ENCODE data around the gene MAGEE1. TPM values are rescaled to one million over a fixed set of nuclear protein-coding genes. Genes with fewer than 3 reads are reported as not detected.

Gene MAGEE1
- total RNA-seq, result 1 to 10 TPM; 1.4 to 1.7 TPM

GRCh38 chrX:76427560-76428242 is at the start of gene MAGEE1:
Gene MAGEE1, plus strand, starts transcription at chrX:76427710. Its CDS starts 221 bp downstream, at chrX:76427931.

Measured in melanocyte of skin (primary cell).